Measurements from ENCODE around the gene TNFRSF11A. TPM values are rescaled to one million over a fixed set of nuclear protein-coding genes. Genes with fewer than 3 reads are reported as not detected.

TNFRSF11A gene
- total RNA-seq, 1 donor from 2014 or later, result 3.9 TPM

GRCh38 chr18:62287781-62288664, 37.1 kb upstream of the TNFRSF11A start:
- H3K4me1 ChIP-seq, result no peaks in the 10 kb centered on the region
- no peak overlapping the region for H3K4me3 ChIP-seq
- no peak overlapping the region for H3K27ac ChIP-seq
- intact Hi-C loops (cut with DNase I), result no loop called here
- DNase-seq (ENCODE audit: extremely low spot score in 2 of 2), result no peak
- no peaks in the 10 kb centered on the region for H3K27me3 ChIP-seq
- no peak for TF ChIP-seq POLR2A (IDR thresholded peaks at IDR 0.05)
- TF ChIP-seq CTCF (IDR thresholded peaks at IDR 0.05), result no peak
- no peak for TF ChIP-seq POLR2AphosphoS5 (IDR thresholded peaks at IDR 0.05; ENCODE audit: insufficient read depth in 1 of 2, low read depth in 1 of 2)
- H3K36me3 ChIP-seq, result peaks cover 0 to 28% of the 10 kb centered on the region in 2 donors
- no peaks in the 10 kb centered on the region for H3K9me3 ChIP-seq

- H3K4me3 ChIP-seq, result no peak overlapping the region
- no peak for TF ChIP-seq POLR2AphosphoS5 (IDR thresholded peaks at IDR 0.05; ENCODE audit: insufficient read depth in 1 of 2, low read depth in 1 of 2)
- TF ChIP-seq POLR2A (IDR thresholded peaks at IDR 0.05), result no peak
- no peak for TF ChIP-seq CTCF (IDR thresholded peaks at IDR 0.05)
- intact Hi-C loops (cut with DNase I), result no loop called here
- no peaks in the 10 kb centered on the region for H3K27me3 ChIP-seq
- H3K4me1 ChIP-seq, result no peaks in the 10 kb centered on the region
- H3K9me3 ChIP-seq, result no peaks in the 10 kb centered on the region
- DNase-seq (ENCODE audit: extremely low spot score in 2 of 2), result no peak
- H3K27ac ChIP-seq, result no peak overlapping the region
- H3K36me3 ChIP-seq, result peaks cover 0 to 31% of the 10 kb centered on the region in 2 donors
Measured at GRCh38 chr18:62288665-62289008, 36.5 kb upstream of the TNFRSF11A start.

- TF ChIP-seq POLR2A (IDR thresholded peaks at IDR 0.05), result no peak
- TF ChIP-seq CTCF (IDR thresholded peaks at IDR 0.05), result no peak
- no peak for TF ChIP-seq POLR2AphosphoS5 (IDR thresholded peaks at IDR 0.05; ENCODE audit: insufficient read depth in 1 of 2, low read depth in 1 of 2)
- no peak for DNase-seq (ENCODE audit: extremely low spot score in 2 of 2)
- intact Hi-C loops (cut with DNase I), result no loop called here
- Histone ChIP-seq H3K27ac (no peak overlapping the region), H3K4me1 (no peaks in the 10 kb centered on the region), H3K4me3 (no peak overlapping the region), H3K36me3 (peaks cover 0 to 31% of the 10 kb centered on the region in 2 donors), H3K9me3 (no peaks in the 10 kb centered on the region), H3K27me3 (no peaks in the 10 kb centered on the region)
Measured at GRCh38 chr18:62289047-62289446, 36.1 kb upstream of the TNFRSF11A start.

- intact Hi-C loops (cut with DNase I), result no loop called here
- H3K36me3 ChIP-seq, result peaks cover 0 to 22% of the 10 kb centered on the region in 2 donors
Measured at GRCh38 chr18:62294073-62294472, 31.0 kb upstream of the TNFRSF11A start.

More at GRCh38 chr18:62294073-62294472, 31.0 kb upstream of the TNFRSF11A start:
- TF ChIP-seq POLR2A (IDR thresholded peaks at IDR 0.05), result no peak
- no peak for TF ChIP-seq CTCF (IDR thresholded peaks at IDR 0.05)
- TF ChIP-seq POLR2AphosphoS5 (IDR thresholded peaks at IDR 0.05; ENCODE audit: insufficient read depth in 1 of 2, low read depth in 1 of 2), result no peak
- no peak for DNase-seq (ENCODE audit: extremely low spot score in 2 of 2)
- Histone ChIP-seq H3K4me3 (no peak overlapping the region), H3K4me1 (no peaks in the 10 kb centered on the region), H3K27me3 (no peaks in the 10 kb centered on the region), H3K27ac (no peak overlapping the region), H3K9me3 (no peaks in the 10 kb centered on the region)
